K562 (cell line): ENCODE measurements around the gene RIMKLB. TPM values are rescaled to one million over a fixed set of nuclear protein-coding genes. Genes with fewer than 3 reads are reported as not detected.
A peak's percentile ranks its signal among the peaks of the same experiment; 100 is the strongest.

Experiments
- BRF2 ChIP-seq: IDR thresholded peaks from 3 replicates; pipeline ENCODE4 v1.6.1; 2011; ENCODE audit warnings: borderline replicate concordance, mild to moderate bottlenecking; ENCODE audit not compliant: insufficient read length, insufficient read depth
- C11orf30 ChIP-seq: fragments of 450-650 bp; IDR thresholded peaks from 2 replicates; pipeline ENCODE4 v1.6.1; 2016; ENCODE audit warnings: low read depth, mild to moderate bottlenecking
- CBX2 ChIP-seq: fragments of 200-600 bp; sonication (generic); IDR thresholded peaks from one replicate; pipeline ENCODE4 v1.6.1; 2012; ENCODE audit warnings: mild to moderate bottlenecking, low read length, inconsistent platforms; ENCODE audit not compliant: insufficient read depth, poor library complexity, severe bottlenecking
- DACH1 ChIP-seq: fragments of 450-650 bp; IDR thresholded peaks from 2 replicates; pipeline ENCODE4 v1.6.1; 2018; ENCODE audit not compliant: partially characterized antibody
- DIDO1 ChIP-seq: fragments of 450-650 bp; IDR thresholded peaks from 2 replicates; pipeline ENCODE4 v1.6.1; 2016; ENCODE audit warnings: low read depth, missing biosample characterization, missing genetic modification characterization
- ETV1 ChIP-seq: fragments of 450-650 bp; conservative IDR thresholded peaks from 2 replicates; pipeline ENCODE4 v1.6.1; 2016; ENCODE audit warnings: missing genetic modification characterization, control low read depth, low read depth, missing compliant biosample characterization
- FOXJ2 ChIP-seq: fragments of 200-800 bp; sonication (Bioruptor generic); IDR thresholded peaks from 2 replicates; pipeline ENCODE4 v1.6.1; 2016; ENCODE audit warnings: missing genetic modification characterization, missing compliant biosample characterization
- HDGF ChIP-seq: fragments of 450-650 bp; IDR thresholded peaks from 2 replicates; pipeline ENCODE4 v1.6.1; 2016
- HMG20B ChIP-seq: fragments of 250-450 bp; sonication (Bioruptor Pico); IDR thresholded peaks from 2 replicates; pipeline ENCODE4 v1.5.0; 2021; ENCODE audit warnings: mild to moderate bottlenecking
- L3MBTL2 ChIP-seq: fragments of 450-650 bp; IDR thresholded peaks from 2 replicates; pipeline ENCODE4 v1.6.1; 2016; ENCODE audit warnings: mild to moderate bottlenecking, moderate library complexity
- MAFK ChIP-seq: IDR thresholded peaks from 2 replicates; pipeline ENCODE4 v1.6.1; 2011; ENCODE audit warnings: low read length, improper control_type of control experiment
- NFE2 ChIP-seq: IDR thresholded peaks from 2 replicates; pipeline ENCODE4 v1.6.1; 2014; ENCODE audit warnings: antibody characterized with exemption, low read depth
- PHTF2 ChIP-seq: fragments of 250-450 bp; sonication (Bioruptor Pico); IDR thresholded peaks from 2 replicates; pipeline ENCODE4 v1.5.0; 2021; ENCODE audit warnings: mild to moderate bottlenecking
- PPARD ChIP-seq: fragments of 250-450 bp; sonication (Bioruptor Pico); IDR thresholded peaks from 2 replicates; pipeline ENCODE4 v1.8.0; 2022; ENCODE audit warnings: inconsistent platforms, mild to moderate bottlenecking, moderate library complexity
- SAFB2 ChIP-seq: fragments of 200-400 bp; formaldehyde crosslinking; IDR thresholded peaks from 2 replicates; pipeline ENCODE4 v1.6.1; 2018; ENCODE audit warnings: borderline replicate concordance, low read length, low read depth, moderate library complexity; ENCODE audit not compliant: severe bottlenecking
- SRF ChIP-seq, 2 experiments: fragments of 250-450, 450-650 bp in 1 of 2; sonication (Bioruptor Pico) in 1 of 2; sonication (generic) in 1 of 2; formaldehyde crosslinking; IDR thresholded peaks; 2 replicates each; pipeline versions ENCODE4 v1.5.0 to v1.5.1; 2020 to 2022; ENCODE audit warnings: mild to moderate bottlenecking in 1 of 2, missing genetic modification reagents in 1 of 2
- USF1 ChIP-seq: sonication (generic); formaldehyde crosslinking; IDR thresholded peaks from 2 replicates; pipeline ENCODE4 v1.9.0; 2022; ENCODE audit warnings: mild to moderate bottlenecking, missing genetic modification reagents
- ZBTB40 ChIP-seq, 2 experiments: fragments of 450-650 bp in 1 of 2; sonication (generic) in 1 of 2; formaldehyde crosslinking in 1 of 2; IDR thresholded peaks; 2 replicates each; pipeline versions ENCODE4 v1.7.1 to v1.9.0; 2016 to 2022; ENCODE audit warnings: inconsistent platforms in 1 of 2, mild to moderate bottlenecking in 1 of 2, missing genetic modification reagents in 1 of 2
- ZNF316 ChIP-seq: fragments of 450-650 bp; IDR thresholded peaks from 2 replicates; pipeline ENCODE4 v1.6.1; 2016
- ZNF707 ChIP-seq: fragments of 250-450 bp; sonication (Bioruptor Pico); conservative IDR thresholded peaks from 2 replicates; pipeline ENCODE4 v1.8.0; 2022; ENCODE audit warnings: inconsistent platforms, mild to moderate bottlenecking, moderate library complexity
- polyA plus RNA-seq, 8 experiments: library from polyadenylated mRNA; depleted of rRNA in 4 of 8; stranded (reverse) in 5 of 8; unstranded in 3 of 8; fragments of >200 nt; fragmentation: Nextera tagmentation in 2 of 8; fragmentation: Illumina TruSeq in 1 of 8; extraction: Ambion mirVana in 2 of 8; extraction: Trizol in 1 of 8; gene quantifications; 2 replicates each; pipeline versions ENCODE4 v1.2.1 to v1.2.3, GENCODE V29; 2011 to 2014; ENCODE audit warnings: inconsistent platforms in 1 of 8, missing spikeins in 1 of 8
- total RNA-seq, 7 experiments: library from RNA; depleted of rRNA in 6 of 7; stranded (reverse); fragments of >200 nt in 6 of 7; fragmentation: Illumina TruSeq in 2 of 7; extraction: Trizol in 2 of 7; gene quantifications; 2 replicates each; pipeline versions ENCODE4 v1.2.1 to v1.2.3, GENCODE V29; 2011 to 2021; ENCODE audit warnings: low replicate concordance in 1 of 7

RIMKLB gene
- total and polyA plus RNA-seq, 9 of the 15 experiments (the other 6 are each of a cell fraction or from before 2014, with no cell fraction given): 6.5 to 22.8 (median 17.2) TPM

GRCh38 chr12:8829125-8829518, 131.3 kb downstream of the RIMKLB start (continued):
- no peak for TF ChIP-seq USF1 (CRISPR knock-in tag)
- TF ChIP-seq HDGF: no peak
- TF ChIP-seq PPARD (CRISPR knock-in tag): no peak
- no peak for TF ChIP-seq HMG20B (CRISPR knock-in tag)
- no peak for TF ChIP-seq SAFB2
- no peak for TF ChIP-seq ZBTB40 (IDR thresholded peaks at IDR 0.05)
- TF ChIP-seq ZBTB40 (CRISPR knock-in tag; IDR thresholded peaks at IDR 0.05): no peak
- TF ChIP-seq C11orf30: peak; percentile 99
- TF ChIP-seq DACH1: no peak
- TF ChIP-seq MAFK: peak; percentile 99
- peak; percentile 99 for TF ChIP-seq ZNF316
- no peak for TF ChIP-seq SRF (CRISPR knock-in tag; IDR thresholded peaks at IDR 0.05)
- no peak for TF ChIP-seq CBX2
- TF ChIP-seq BRF2: no peak
- TF ChIP-seq L3MBTL2: no peak
- no peak for TF ChIP-seq ETV1 (tag)
- TF ChIP-seq NFE2: no peak; the same call in 1 of the 2 replicates
- TF ChIP-seq ZNF707 (CRISPR knock-in tag): no peak
- TF ChIP-seq FOXJ2 (tag): no peak
- TF ChIP-seq PHTF2: no peak
- TF ChIP-seq DIDO1 (tag): no peak
